SH-SY5Y (cell line): ENCODE data around the gene MSANTD4.

ENCODE experiments used
- GATA2 ChIP-seq: IDR thresholded peaks from 2 replicates; pipeline ENCODE4 v1.6.1; 2011; ENCODE audit warnings: mild to moderate bottlenecking, low read depth, low read length
- GATA3 ChIP-seq: IDR thresholded peaks from 2 replicates; pipeline ENCODE4 v1.6.1; 2011; ENCODE audit warnings: low read depth, mild to moderate bottlenecking, low read length, moderate library complexity

DNA sequence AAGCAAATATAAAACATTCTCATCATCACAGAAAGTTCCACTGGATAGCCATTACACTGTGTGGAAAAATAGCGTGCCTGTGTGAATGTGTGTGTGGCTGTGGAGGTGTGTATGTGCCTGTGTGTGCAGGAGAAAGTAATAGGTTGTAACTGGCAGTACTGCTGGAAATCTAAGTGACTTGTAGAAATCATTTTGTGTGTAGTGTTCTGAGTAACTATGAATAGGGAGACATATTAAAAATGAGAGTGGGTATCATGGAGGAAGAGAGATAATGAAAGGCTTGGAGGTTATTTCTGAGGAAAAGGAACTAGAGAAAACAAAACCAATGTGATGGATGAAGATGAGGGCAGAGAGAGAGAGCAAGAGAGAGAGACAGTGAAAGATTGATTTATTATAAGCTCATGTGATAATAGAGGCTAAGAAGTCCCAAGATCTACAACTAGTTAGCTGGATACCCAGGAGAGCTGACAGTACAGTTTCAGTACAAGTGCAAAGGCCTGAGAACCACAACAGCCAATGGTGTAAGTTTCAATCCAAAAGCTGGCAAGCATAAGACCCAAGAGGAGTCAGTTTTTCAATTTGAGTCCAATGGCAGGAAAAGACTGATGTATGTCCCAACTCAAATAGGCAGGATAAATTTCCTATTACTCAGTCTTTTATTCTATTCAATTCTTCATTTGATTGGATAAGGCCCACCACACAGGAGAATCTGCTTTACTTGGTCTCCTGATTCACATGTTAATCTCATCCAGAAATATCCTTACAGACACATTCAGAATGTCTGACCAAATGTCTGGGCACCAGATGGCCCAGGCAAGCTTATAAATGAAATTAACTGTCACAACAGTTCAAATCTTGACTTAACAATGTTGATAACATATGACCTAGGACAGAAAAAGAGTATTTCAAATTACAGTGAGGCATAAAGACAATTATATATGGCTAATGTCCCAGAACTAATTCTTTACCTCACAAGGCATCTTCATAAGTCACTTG, 40.2 kb upstream of the MSANTD4 start:
- no peak for TF ChIP-seq GATA3
- no peak for TF ChIP-seq GATA2
